ENCODE results near the gene LSM14B. TPM values are rescaled to one million over a fixed set of nuclear protein-coding genes. Genes with fewer than 3 reads are reported as not detected.

LSM14B gene
- total and polyA plus RNA-seq, 3 experiments from 2014 or later: 1.1 to 36.4 (median 35.8) TPM

DNA sequence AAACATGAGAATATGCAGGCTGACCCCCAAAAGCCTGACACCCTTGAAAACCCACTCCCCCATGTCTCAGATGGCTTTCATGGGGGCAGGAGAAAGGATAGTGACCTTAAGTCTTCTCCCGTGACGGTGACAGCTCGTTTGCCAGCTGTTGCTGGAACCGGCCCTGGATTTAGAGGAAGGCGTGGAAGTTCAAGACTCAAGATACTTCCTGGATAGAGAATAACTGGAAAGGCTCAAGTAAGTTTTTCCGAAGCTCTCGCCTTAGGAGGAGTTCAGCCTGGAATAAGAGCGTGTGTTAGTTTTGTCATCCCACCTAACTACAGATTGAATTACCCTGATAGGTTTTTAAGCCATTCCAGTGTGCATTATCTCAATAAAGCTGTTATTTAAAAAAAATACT lies 49.0 kb downstream of the LSM14B start:
- no peaks in the 10 kb centered on the region for H3K4me1 Mint-ChIP-seq
- peaks cover 3 to 39% (median 9%) of the 10 kb centered on the region in 3 donors for H3K36me3 Mint-ChIP-seq
- H3K4me1 ChIP-seq (ENCODE audit: insufficient read depth, low read length): no peaks in the 10 kb centered on the region
- no peaks in the 10 kb centered on the region for H3K36me3 ChIP-seq (ENCODE audit: insufficient read depth, low read length)
- H3K9me3 ChIP-seq (ENCODE audit: low read length): no peaks in the 10 kb centered on the region
- no peak for DNase-seq
- no peaks in the 10 kb centered on the region for H3K27me3 ChIP-seq (ENCODE audit: insufficient read depth, low read length, poor library complexity, severe bottlenecking)
- H3K4me3 ChIP-seq (ENCODE audit: low read length): no peak overlapping the region
- ChIA-PET CTCF (no interaction called here), POLR2A (no interaction called here)
- H3K9me3 Mint-ChIP-seq: no peaks in the 10 kb centered on the region
- H3K4me3 Mint-ChIP-seq: no peak overlapping the region
- peak overlapping the region in 2 of 8 donors; percentile 35 to 79 for H3K27ac Mint-ChIP-seq
- no peak overlapping the region for H3K27ac ChIP-seq (ENCODE audit: low read depth, low read length)
- no peaks in the 10 kb centered on the region for H3K27me3 Mint-ChIP-seq

DNA sequence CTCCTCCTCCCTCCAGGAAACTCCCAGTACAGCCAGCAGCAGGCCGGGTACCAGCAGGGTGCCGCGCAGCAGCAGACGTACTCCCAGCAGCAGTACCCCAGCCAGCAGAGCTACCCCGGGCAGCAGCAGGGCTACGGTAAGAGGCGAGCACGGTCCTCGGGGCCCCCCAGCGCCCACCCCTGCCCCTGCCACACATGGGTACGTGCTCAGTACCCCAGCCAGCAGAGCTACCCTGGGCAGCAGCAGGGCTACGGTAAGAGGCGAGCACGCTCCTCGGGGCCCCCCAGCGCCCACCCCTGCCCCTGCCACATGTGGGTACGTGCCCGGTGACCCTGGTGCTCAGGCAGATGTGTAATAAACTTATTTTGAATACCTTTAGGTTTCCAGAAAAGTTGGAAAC lies 50.4 kb downstream of the LSM14B start:
- Histone ChIP-seq H3K27ac (ENCODE audit: low read depth, low read length) (no peak overlapping the region), H3K4me3 (ENCODE audit: low read length) (no peak overlapping the region), H3K9me3 (ENCODE audit: low read length) (no peaks in the 10 kb centered on the region), H3K4me1 (ENCODE audit: insufficient read depth, low read length) (no peaks in the 10 kb centered on the region), H3K36me3 (ENCODE audit: insufficient read depth, low read length) (no peaks in the 10 kb centered on the region), H3K27me3 (ENCODE audit: insufficient read depth, low read length, poor library complexity, severe bottlenecking) (no peaks in the 10 kb centered on the region)
- Mint-ChIP-seq H3K9me3 (no peaks in the 10 kb centered on the region), H3K36me3 (peaks cover 3 to 37% (median 8%) of the 10 kb centered on the region in 3 donors), H3K27me3 (no peaks in the 10 kb centered on the region), H3K4me1 (no peaks in the 10 kb centered on the region), H3K27ac (no peak overlapping the region), H3K4me3 (no peak overlapping the region)
- ChIA-PET POLR2A (no interaction called here), CTCF (no interaction called here)
- DNase-seq: no peak

DNA sequence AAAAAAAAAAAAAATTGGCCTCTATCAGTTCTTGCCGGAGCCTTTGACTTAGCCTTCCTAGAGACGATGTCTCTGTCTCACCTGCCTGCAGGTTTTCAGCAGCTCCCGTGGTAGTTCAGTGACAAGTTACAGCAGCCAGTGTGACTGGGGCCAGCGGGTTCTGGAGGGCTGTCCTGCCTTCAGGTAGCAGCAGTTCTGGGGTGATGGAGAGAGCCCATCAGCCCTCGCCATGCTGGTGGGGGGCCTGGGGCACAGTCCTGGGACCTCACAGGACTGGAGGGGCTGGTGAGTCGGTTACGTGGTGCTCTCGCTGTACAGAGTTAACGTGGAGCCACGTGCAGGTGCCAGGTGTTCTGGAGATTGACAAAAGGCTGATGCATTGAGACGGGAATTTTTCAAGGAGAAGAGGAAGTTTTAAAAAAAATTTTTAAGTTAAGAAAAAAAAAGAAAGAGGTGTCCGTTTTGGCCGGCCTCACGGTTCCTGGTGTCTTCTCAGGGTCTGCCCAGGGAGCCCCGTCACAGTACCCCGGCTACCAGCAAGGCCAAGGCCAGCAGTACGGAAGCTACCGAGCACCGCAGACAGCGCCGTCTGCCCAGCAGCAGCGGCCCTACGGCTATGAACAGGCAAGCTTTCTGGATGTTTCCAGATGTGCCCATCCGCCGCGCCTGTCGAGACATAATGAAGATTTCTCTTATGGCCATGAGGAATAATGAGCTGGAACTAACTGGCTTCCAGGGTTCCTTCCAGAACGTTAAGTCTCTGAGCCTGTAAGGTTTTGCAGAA lies 51.9 kb downstream of the LSM14B start:
- Histone ChIP-seq H3K36me3 (ENCODE audit: insufficient read depth, low read length) (no peaks in the 10 kb centered on the region), H3K9me3 (ENCODE audit: low read length) (no peaks in the 10 kb centered on the region), H3K27ac (ENCODE audit: low read depth, low read length) (no peak overlapping the region), H3K27me3 (ENCODE audit: insufficient read depth, low read length, poor library complexity, severe bottlenecking) (no peaks in the 10 kb centered on the region), H3K4me3 (ENCODE audit: low read length) (no peak overlapping the region), H3K4me1 (ENCODE audit: insufficient read depth, low read length) (no peaks in the 10 kb centered on the region)
- ChIA-PET POLR2A (interaction anchor here (0.7 kb wide), 1 partner anchor 31 kb away, joined by 5 read pairs; no protein-coding TSS in a partner anchor), CTCF (no interaction called here)
- Mint-ChIP-seq H3K36me3 (peaks cover 3 to 30% (median 8%) of the 10 kb centered on the region in 3 donors), H3K27ac (peak overlapping the region in 2 of 8 donors; percentile 76 to 89), H3K4me3 (no peak overlapping the region), H3K27me3 (no peaks in the 10 kb centered on the region), H3K9me3 (no peaks in the 10 kb centered on the region), H3K4me1 (no peaks in the 10 kb centered on the region)
- DNase-seq: no peak

DNA sequence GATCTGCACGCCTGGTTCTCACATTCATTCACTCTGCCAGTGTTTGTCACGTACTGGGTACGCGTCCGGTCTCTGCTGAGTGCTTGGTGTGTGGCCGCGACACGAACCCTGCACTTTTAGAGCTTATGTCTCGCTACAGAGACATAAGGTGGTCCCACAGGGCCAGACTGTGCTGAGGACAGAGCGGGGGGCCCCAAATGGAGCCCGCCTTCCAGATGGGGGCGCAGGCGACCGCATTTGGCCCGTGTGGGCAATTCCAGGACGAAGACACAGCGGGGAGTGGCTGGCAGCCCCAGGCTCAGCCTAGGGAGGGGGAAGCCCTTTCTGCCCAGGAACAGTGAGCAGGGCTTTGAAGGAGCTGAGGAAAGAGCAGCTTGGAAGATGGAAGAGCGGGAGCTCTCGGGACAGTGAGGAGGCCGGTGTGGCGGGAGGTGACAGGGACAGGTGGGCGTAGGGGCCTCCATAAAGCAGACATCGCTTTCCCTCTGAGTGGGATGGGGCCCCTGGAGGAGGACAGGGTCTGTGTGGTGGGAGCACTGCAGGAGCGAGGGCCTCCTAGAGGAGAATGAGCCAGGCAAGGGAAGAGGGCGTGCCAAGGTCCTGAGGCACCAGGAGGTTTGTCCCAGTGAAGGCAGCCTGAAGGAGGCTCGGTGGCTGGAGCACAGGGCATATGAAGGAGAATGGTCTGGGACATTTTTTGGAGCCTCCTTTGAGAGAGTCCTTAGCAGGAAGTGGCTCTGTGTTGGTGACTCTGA lies 52.8 kb downstream of the LSM14B start:
- no peaks in the 10 kb centered on the region for H3K36me3 ChIP-seq (ENCODE audit: insufficient read depth, low read length)
- Mint-ChIP-seq H3K27ac (no peak overlapping the region), H3K4me3 (peak overlapping the region in 3 of 7 donors; percentile 10 to 83 (median 59)), H3K4me1 (no peaks in the 10 kb centered on the region), H3K27me3 (no peaks in the 10 kb centered on the region), H3K36me3 (peaks cover 3 to 27% (median 8%) of the 10 kb centered on the region in 3 donors), H3K9me3 (no peaks in the 10 kb centered on the region)
- DNase-seq: no peak
- H3K4me3 ChIP-seq (ENCODE audit: low read length): no peak overlapping the region
- ChIA-PET CTCF (no interaction called here), POLR2A (no interaction called here)
- no peak overlapping the region for H3K27ac ChIP-seq (ENCODE audit: low read depth, low read length)
- H3K4me1 ChIP-seq (ENCODE audit: insufficient read depth, low read length): no peaks in the 10 kb centered on the region
- no peaks in the 10 kb centered on the region for H3K9me3 ChIP-seq (ENCODE audit: low read length)
- no peaks in the 10 kb centered on the region for H3K27me3 ChIP-seq (ENCODE audit: insufficient read depth, low read length, poor library complexity, severe bottlenecking)

DNA sequence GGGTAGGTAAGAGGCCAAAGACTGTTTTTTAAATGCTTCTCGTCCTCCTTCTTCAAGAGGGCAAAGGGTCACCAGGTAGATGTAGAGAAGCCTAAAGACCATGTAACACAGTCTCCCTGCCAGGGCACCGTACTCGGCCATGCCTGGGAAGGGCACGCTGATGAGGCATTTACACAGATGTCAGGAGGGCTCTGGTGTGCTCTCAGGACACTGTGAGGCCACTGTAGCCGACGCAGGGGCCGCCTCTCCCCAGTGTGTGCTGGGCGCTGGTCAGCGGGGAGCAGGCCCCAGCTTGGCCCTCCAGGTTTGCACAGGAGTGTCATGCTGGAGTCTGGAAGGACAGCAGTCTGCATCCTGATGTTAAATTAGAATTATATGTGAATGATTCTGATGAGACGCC lies 53.4 kb downstream of the LSM14B start:
- ChIA-PET POLR2A (no interaction called here), CTCF (no interaction called here)
- H3K4me1 Mint-ChIP-seq: no peaks in the 10 kb centered on the region
- no peak overlapping the region for H3K27ac ChIP-seq (ENCODE audit: low read depth, low read length)
- H3K36me3 ChIP-seq (ENCODE audit: insufficient read depth, low read length): no peaks in the 10 kb centered on the region
- no peak overlapping the region for H3K27ac Mint-ChIP-seq
- H3K4me3 Mint-ChIP-seq: peak overlapping the region in 1 of 7 donors; percentile 59
- no peaks in the 10 kb centered on the region for H3K27me3 Mint-ChIP-seq
- no peaks in the 10 kb centered on the region for H3K9me3 Mint-ChIP-seq
- no peak for DNase-seq
- no peaks in the 10 kb centered on the region for H3K9me3 ChIP-seq (ENCODE audit: low read length)
- H3K27me3 ChIP-seq (ENCODE audit: insufficient read depth, low read length, poor library complexity, severe bottlenecking): no peaks in the 10 kb centered on the region
- H3K36me3 Mint-ChIP-seq: peaks cover 3 to 27% (median 8%) of the 10 kb centered on the region in 3 donors
- no peak overlapping the region for H3K4me3 ChIP-seq (ENCODE audit: low read length)
- no peaks in the 10 kb centered on the region for H3K4me1 ChIP-seq (ENCODE audit: insufficient read depth, low read length)

DNA sequence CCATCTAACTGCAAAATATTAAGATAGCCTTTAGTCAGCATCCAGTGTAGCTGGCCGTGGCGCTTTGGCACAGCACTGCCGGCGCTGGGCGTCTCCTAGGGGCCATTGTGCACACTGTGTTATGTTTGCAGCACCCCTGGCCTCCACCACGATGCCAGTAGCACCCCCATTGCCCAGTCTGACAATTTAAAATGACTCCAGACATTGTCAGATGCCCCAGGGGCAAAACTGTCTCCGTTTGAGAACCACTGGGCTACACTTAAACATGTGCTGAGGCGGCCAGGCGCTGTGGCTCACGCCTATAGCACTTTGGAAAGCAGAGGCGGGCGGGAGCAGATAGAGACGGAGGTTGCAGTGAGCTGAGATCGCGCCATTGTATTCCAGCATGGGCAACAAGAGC lies 54.6 kb downstream of the LSM14B start:
- no peaks in the 10 kb centered on the region for H3K4me1 ChIP-seq (ENCODE audit: insufficient read depth, low read length)
- no peak overlapping the region for H3K4me3 ChIP-seq (ENCODE audit: low read length)
- no peaks in the 10 kb centered on the region for H3K36me3 ChIP-seq (ENCODE audit: insufficient read depth, low read length)
- no peaks in the 10 kb centered on the region for H3K27me3 ChIP-seq (ENCODE audit: insufficient read depth, low read length, poor library complexity, severe bottlenecking)
- H3K27ac ChIP-seq (ENCODE audit: low read depth, low read length): no peak overlapping the region
- ChIA-PET POLR2A (no interaction called here), CTCF (no interaction called here)
- Mint-ChIP-seq H3K4me3 (no peak overlapping the region), H3K9me3 (no peaks in the 10 kb centered on the region), H3K4me1 (peaks cover 3 to 4% (median 4%) of the 10 kb centered on the region in 3 donors), H3K27ac (peak overlapping the region in 1 of 8 donors; percentile 50), H3K36me3 (peaks cover 3 to 24% (median 6%) of the 10 kb centered on the region in 3 donors), H3K27me3 (no peaks in the 10 kb centered on the region)
- no peaks in the 10 kb centered on the region for H3K9me3 ChIP-seq (ENCODE audit: low read length)
- no peak for DNase-seq

DNA sequence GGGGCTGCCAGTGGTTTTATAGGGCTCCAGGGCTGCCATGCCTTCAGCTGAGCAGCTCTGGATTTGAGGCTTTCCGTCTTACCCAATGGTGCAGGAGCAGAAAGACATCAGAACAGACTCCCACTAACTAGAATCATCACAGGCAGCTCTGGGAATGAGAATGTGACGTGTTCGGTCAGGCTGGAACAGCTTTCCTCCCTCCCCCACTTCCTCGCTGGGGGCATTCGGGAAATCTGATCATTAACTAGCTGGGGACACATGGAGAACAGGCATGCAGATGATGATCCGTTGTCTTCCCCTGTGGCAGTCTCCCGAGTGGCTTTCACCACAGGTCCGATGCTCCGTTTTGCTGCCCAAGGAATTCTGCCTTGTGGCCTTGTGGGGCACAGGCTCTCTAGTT lies 55.0 kb downstream of the LSM14B start:
- H3K27ac Mint-ChIP-seq: peak overlapping the region in 2 of 8 donors; percentile 60 to 64
- no peaks in the 10 kb centered on the region for H3K9me3 ChIP-seq (ENCODE audit: low read length)
- no peaks in the 10 kb centered on the region for H3K9me3 Mint-ChIP-seq
- H3K27me3 ChIP-seq (ENCODE audit: insufficient read depth, low read length, poor library complexity, severe bottlenecking): no peaks in the 10 kb centered on the region
- peaks cover 8 to 9% (median 8%) of the 10 kb centered on the region in 3 donors for H3K4me1 Mint-ChIP-seq
- CTCF ChIA-PET: no interaction called here
- no peaks in the 10 kb centered on the region for H3K36me3 ChIP-seq (ENCODE audit: insufficient read depth, low read length)
- peaks cover 3 to 24% (median 5%) of the 10 kb centered on the region in 3 donors for H3K36me3 Mint-ChIP-seq
- H3K4me3 Mint-ChIP-seq: no peak overlapping the region
- DNase-seq: no peak
- H3K4me1 ChIP-seq (ENCODE audit: insufficient read depth, low read length): no peaks in the 10 kb centered on the region
- H3K4me3 ChIP-seq (ENCODE audit: low read length): no peak overlapping the region
- H3K27me3 Mint-ChIP-seq: no peaks in the 10 kb centered on the region
- H3K27ac ChIP-seq (ENCODE audit: low read depth, low read length): no peak overlapping the region
- POLR2A ChIA-PET: no interaction called here
